ENCODE measurements around the gene ATP2B1. TPM values are rescaled to one million over a fixed set of nuclear protein-coding genes. Genes with fewer than 3 reads are reported as not detected.

The ATP2B1 gene
- total and polyA plus RNA-seq, 2 donors (not counting 1 experiment from before 2014, with no cell fraction given) = 26.1 to 238 TPM

GRCh38 chr12:89565002-89565401 lies 143.6 kb downstream of the ATP2B1 start:
- H3K27ac Mint-ChIP-seq = no peak overlapping the region
- ATAC-seq (ENCODE audit: low read depth) = no peak
- TF ChIP-seq EZH2 (IDR thresholded peaks at IDR 0.05; ENCODE audit: borderline replicate concordance, insufficient read depth, low read depth, low read length, poor library complexity, severe bottlenecking) = no peak
- no peak for TF ChIP-seq CTCF (IDR thresholded peaks at IDR 0.05)
- H3K27ac ChIP-seq (ENCODE audit: low read length in 2 of 2) = no peak overlapping the region
- H3K9me3 Mint-ChIP-seq (ENCODE audit: insufficient read depth) = no peaks in the 10 kb centered on the region
- no peaks in the 10 kb centered on the region for H3K4me1 ChIP-seq (ENCODE audit: control insufficient read depth in 2 of 2, insufficient read depth in 2 of 2, low read length in 2 of 2)
- intact Hi-C loops (cut with micrococcal nuclease) = no loop called here
- no peaks in the 10 kb centered on the region for H3K79me2 ChIP-seq (ENCODE audit: control insufficient read depth, insufficient read depth, low read length)
- no peak overlapping the region for H3K4me2 ChIP-seq (replicated peaks; ENCODE audit: low read depth, low read length, poor library complexity, severe bottlenecking)
- H3K4me3 ChIP-seq (ENCODE audit: control extremely low read depth in 1 of 5, extremely low read depth in 1 of 5, insufficient read depth in 1 of 5, low read depth in 2 of 5, low read length in 4 of 5) = no peak overlapping the region
- CTCF ChIA-PET = interaction anchor here (1.0 to 1.1 kb wide), 2 partner anchors 448 to 546 kb away, joined by 3 to 5 read pairs; no protein-coding TSS in a partner anchor
- POLR2A ChIA-PET = no interaction called here
- H3K27me3 Mint-ChIP-seq = no peaks in the 10 kb centered on the region
- H3K9me3 ChIP-seq (ENCODE audit: control extremely low read depth in 1 of 3, control insufficient read depth in 2 of 3, insufficient read depth in 1 of 3, low read length in 2 of 3) = no peaks in the 10 kb centered on the region
- H2AFZ ChIP-seq (ENCODE audit: insufficient read depth, low read depth, low read length, poor library complexity, severe bottlenecking) = no peak overlapping the region
- H3K27me3 ChIP-seq (replicated peaks in 1 of 4; ENCODE audit: control extremely low read depth in 1 of 4, control insufficient read depth in 3 of 4, insufficient read depth in 4 of 4, low read length in 3 of 4) = no peaks in the 10 kb centered on the region
- DNase-seq = no peak
- no peak overlapping the region for H3K4me3 Mint-ChIP-seq
- H3K36me3 ChIP-seq (replicated peaks in 1 of 2; ENCODE audit: control extremely low read depth in 1 of 2, control insufficient read depth in 1 of 2, extremely low read depth in 1 of 2, insufficient read depth in 2 of 2, low read length in 1 of 2) = no peaks in the 10 kb centered on the region
- no peaks in the 10 kb centered on the region for H4K20me1 ChIP-seq (ENCODE audit: control insufficient read depth, insufficient read depth, low read length, poor library complexity, severe bottlenecking)
- no peaks in the 10 kb centered on the region for H3K4me1 Mint-ChIP-seq
- H3K9ac ChIP-seq (ENCODE audit: low read length) = no peak overlapping the region

- no peaks in the 10 kb centered on the region for H3K36me3 ChIP-seq (replicated peaks in 1 of 2; ENCODE audit: control extremely low read depth in 1 of 2, control insufficient read depth in 1 of 2, extremely low read depth in 1 of 2, insufficient read depth in 2 of 2, low read length in 1 of 2)
- H3K4me3 Mint-ChIP-seq = no peak overlapping the region
- peaks cover 4% of the 10 kb centered on the region for H3K27me3 Mint-ChIP-seq
- TF ChIP-seq CTCF (IDR thresholded peaks at IDR 0.05) (no peak), EZH2 (IDR thresholded peaks at IDR 0.05; ENCODE audit: borderline replicate concordance, insufficient read depth, low read depth, low read length, poor library complexity, severe bottlenecking) (no peak)
- no peak overlapping the region for H3K4me3 ChIP-seq (ENCODE audit: control extremely low read depth in 1 of 5, extremely low read depth in 1 of 5, insufficient read depth in 1 of 5, low read depth in 2 of 5, low read length in 4 of 5)
- H3K9me3 ChIP-seq (ENCODE audit: control extremely low read depth in 1 of 3, control insufficient read depth in 2 of 3, insufficient read depth in 1 of 3, low read length in 2 of 3) = no peaks in the 10 kb centered on the region
- H4K20me1 ChIP-seq (ENCODE audit: control insufficient read depth, insufficient read depth, low read length, poor library complexity, severe bottlenecking) = no peaks in the 10 kb centered on the region
- POLR2A ChIA-PET = no interaction called here
- H3K4me2 ChIP-seq (replicated peaks; ENCODE audit: low read depth, low read length, poor library complexity, severe bottlenecking) = no peak overlapping the region
- no peak for ATAC-seq (ENCODE audit: low read depth)
- no peak overlapping the region for H3K27ac Mint-ChIP-seq
- CTCF ChIA-PET = interaction anchor here (2.0 kb wide), 1 partner anchor 12 kb away, joined by 6 read pairs; no protein-coding TSS in a partner anchor
- H3K9me3 Mint-ChIP-seq (ENCODE audit: insufficient read depth) = no peaks in the 10 kb centered on the region
- H2AFZ ChIP-seq (ENCODE audit: insufficient read depth, low read depth, low read length, poor library complexity, severe bottlenecking) = no peak overlapping the region
- H3K9ac ChIP-seq (ENCODE audit: low read length) = no peak overlapping the region
- H3K4me1 ChIP-seq (ENCODE audit: control insufficient read depth in 2 of 2, insufficient read depth in 2 of 2, low read length in 2 of 2) = no peaks in the 10 kb centered on the region
- intact Hi-C loops (cut with micrococcal nuclease) = no loop called here
- H3K27ac ChIP-seq (ENCODE audit: low read length in 2 of 2) = no peak overlapping the region
- DNase-seq = no peak
- H3K27me3 ChIP-seq (replicated peaks in 1 of 4; ENCODE audit: control extremely low read depth in 1 of 4, control insufficient read depth in 3 of 4, insufficient read depth in 4 of 4, low read length in 3 of 4) = no peaks in the 10 kb centered on the region
- H3K4me1 Mint-ChIP-seq = no peaks in the 10 kb centered on the region
- H3K79me2 ChIP-seq (ENCODE audit: control insufficient read depth, insufficient read depth, low read length) = no peaks in the 10 kb centered on the region
- WGBS (ENCODE audit: insufficient coverage) = 96% methylated on average over 10 of the region's 10 CpGs
Measured at GRCh38 chr12:89559753-89560152, 148.9 kb downstream of the ATP2B1 start.
